Rectal smooth muscle tissue (tissue), 1 donor: ENCODE results near the gene CRACR2A.

Experiments used
- H3K27ac ChIP-seq: one replicate; pipeline ENCODE4 v1.7.0; 2013; ENCODE audit warnings: low read depth, low read length, inconsistent platforms
- H3K27me3 ChIP-seq: one replicate; pipeline ENCODE4 v1.7.0; 2013; ENCODE audit warnings: low read length; ENCODE audit not compliant: control insufficient read depth, insufficient read depth
- H3K36me3 ChIP-seq: one replicate; pipeline ENCODE4 v1.7.0; 2013; ENCODE audit warnings: low read length; ENCODE audit not compliant: control insufficient read depth, insufficient read depth
- H3K4me1 ChIP-seq: one replicate; pipeline ENCODE4 v1.7.0; 2013; ENCODE audit warnings: low read length; ENCODE audit not compliant: control insufficient read depth, insufficient read depth
- H3K4me3 ChIP-seq: one replicate; pipeline ENCODE4 v1.7.0; 2013; ENCODE audit warnings: low read length
- H3K9ac ChIP-seq: one replicate; pipeline ENCODE4 v1.7.0; 2013; ENCODE audit warnings: low read length

Gene CRACR2A

DNA sequence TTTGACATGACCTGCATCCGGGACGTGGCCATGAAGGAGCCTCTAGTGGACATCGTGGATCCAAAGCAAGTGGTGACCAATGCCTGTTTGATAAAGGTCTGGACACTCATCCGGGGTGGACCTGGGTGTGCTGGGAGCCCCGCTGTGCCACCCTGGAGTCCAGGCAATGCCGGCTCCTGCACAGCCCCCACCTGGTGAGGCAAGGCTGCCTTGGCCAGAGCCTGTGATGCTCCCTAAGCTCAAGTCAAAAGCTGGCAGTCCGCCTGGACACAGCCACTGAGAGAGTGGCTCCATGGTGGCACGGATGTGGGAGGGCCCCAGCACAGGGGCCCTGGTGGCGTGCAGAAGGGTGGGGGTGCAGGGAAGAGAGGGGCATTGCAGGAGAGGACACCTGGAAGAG, 176.0 kb downstream of the CRACR2A start:
- no peak overlapping the region for H3K9ac ChIP-seq
- no peak overlapping the region for H3K27ac ChIP-seq
- no peak overlapping the region for H3K4me3 ChIP-seq
- no peaks in the 10 kb centered on the region for H3K27me3 ChIP-seq
- no peaks in the 10 kb centered on the region for H3K4me1 ChIP-seq
- H3K36me3 ChIP-seq, result no peaks in the 10 kb centered on the region

DNA sequence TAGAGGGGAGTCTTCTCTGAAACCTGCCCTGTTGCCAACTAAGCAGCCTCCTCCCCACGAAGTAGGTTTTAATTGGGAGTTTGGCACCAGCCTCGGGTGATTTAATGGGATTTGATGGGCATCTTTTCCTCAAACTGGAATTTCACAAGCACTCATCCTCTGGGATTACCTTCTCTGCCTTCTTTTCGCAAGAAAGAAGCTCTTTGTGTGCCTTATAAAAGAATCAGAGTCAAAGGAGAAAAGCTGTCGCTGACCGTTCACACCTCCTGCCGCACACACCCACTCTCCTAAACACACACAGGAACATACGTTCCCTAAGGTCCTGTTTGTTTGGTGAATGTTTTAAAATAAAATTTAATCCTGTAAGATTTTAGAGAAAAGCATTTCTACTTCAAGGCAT, 177.9 kb downstream of the CRACR2A start:
- Histone ChIP-seq H3K4me3 (no peak overlapping the region), H3K4me1 (no peaks in the 10 kb centered on the region), H3K9ac (no peak overlapping the region), H3K27ac (no peak overlapping the region), H3K27me3 (no peaks in the 10 kb centered on the region), H3K36me3 (no peaks in the 10 kb centered on the region)

- Histone ChIP-seq H3K36me3 (no peaks in the 10 kb centered on the region), H3K4me1 (no peaks in the 10 kb centered on the region), H3K4me3 (no peak overlapping the region), H3K9ac (no peak overlapping the region), H3K27ac (no peak overlapping the region), H3K27me3 (no peaks in the 10 kb centered on the region)
Measured at GRCh38 chr12:3572560-3572959, 180.3 kb downstream of the CRACR2A start.

DNA sequence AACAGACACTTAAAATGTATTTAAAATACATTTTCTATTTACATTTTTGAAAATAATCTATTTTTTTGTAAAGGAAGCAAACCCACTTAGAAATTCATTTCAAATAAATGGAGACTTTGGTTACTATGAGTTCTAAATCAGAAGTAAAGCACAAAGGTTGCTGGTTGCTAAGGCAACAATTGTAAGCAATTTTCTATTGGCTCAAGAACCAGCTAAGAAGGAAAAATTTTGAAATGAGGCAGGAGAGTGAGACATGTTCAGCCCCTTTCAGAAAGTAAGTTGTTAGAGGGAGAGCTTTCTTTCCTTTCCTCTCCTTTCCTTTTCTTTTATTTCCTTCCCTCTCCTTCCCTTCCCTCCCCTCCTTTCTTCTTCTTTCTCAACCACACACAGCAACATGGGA, 181.2 kb downstream of the CRACR2A start:
- no peak overlapping the region for H3K4me3 ChIP-seq
- no peaks in the 10 kb centered on the region for H3K27me3 ChIP-seq
- H3K4me1 ChIP-seq, result no peaks in the 10 kb centered on the region
- no peak overlapping the region for H3K27ac ChIP-seq
- no peak overlapping the region for H3K9ac ChIP-seq
- H3K36me3 ChIP-seq, result no peaks in the 10 kb centered on the region

DNA sequence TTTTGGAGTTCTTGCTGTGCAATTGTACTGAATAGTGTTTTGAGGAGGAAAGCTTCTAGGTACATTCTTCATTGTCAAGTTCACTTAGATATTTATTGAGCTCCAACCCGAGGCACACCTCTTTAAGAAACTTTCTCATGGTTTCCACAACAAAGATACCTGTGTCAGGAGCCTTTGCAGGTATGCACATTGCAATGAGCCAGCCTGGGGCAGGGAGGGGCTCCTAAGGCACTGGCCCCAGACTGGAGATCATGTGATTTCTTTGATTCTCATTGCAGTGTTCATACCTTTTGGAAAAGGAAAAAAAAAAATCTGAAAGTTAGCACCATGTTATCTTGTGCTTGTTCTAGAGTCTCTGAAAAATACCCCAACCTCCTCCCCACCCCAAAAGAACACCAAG, 181.6 kb downstream of the CRACR2A start:
- no peak overlapping the region for H3K27ac ChIP-seq
- no peak overlapping the region for H3K9ac ChIP-seq
- H3K4me3 ChIP-seq, result no peak overlapping the region
- no peaks in the 10 kb centered on the region for H3K36me3 ChIP-seq
- no peaks in the 10 kb centered on the region for H3K27me3 ChIP-seq
- no peaks in the 10 kb centered on the region for H3K4me1 ChIP-seq

- no peak overlapping the region for H3K9ac ChIP-seq
- H3K4me3 ChIP-seq, result no peak overlapping the region
- H3K4me1 ChIP-seq, result no peaks in the 10 kb centered on the region
- H3K36me3 ChIP-seq, result no peaks in the 10 kb centered on the region
- H3K27me3 ChIP-seq, result no peaks in the 10 kb centered on the region
- H3K27ac ChIP-seq, result no peak overlapping the region
Measured at GRCh38 chr12:3568695-3569094, 184.2 kb downstream of the CRACR2A start.

GRCh38 chr12:3565985-3566384, 186.9 kb downstream of the CRACR2A start:
- Histone ChIP-seq H3K36me3 (no peaks in the 10 kb centered on the region), H3K27me3 (no peaks in the 10 kb centered on the region), H3K4me3 (no peak overlapping the region), H3K4me1 (no peaks in the 10 kb centered on the region), H3K9ac (no peak overlapping the region), H3K27ac (no peak overlapping the region)
